GM23338 (cell line): Measurements from ENCODE around the gene TEX29. TPM values are rescaled to one million over a fixed set of nuclear protein-coding genes. Genes with fewer than 3 reads are reported as not detected.

ENCODE experiments used
- ATAC-seq: fragments of 200-7000 bp; cut with Tn5 transposase; 3 replicates; pipeline ENCODE4 v1.9.1; 2020
- DNase-seq: peaks from one replicate; pipeline ENCODE4 v3.0.0-alpha.2; 2015; ENCODE audit warnings: low spot score
- H2AFZ ChIP-seq: fragments of 200-600 bp; sonication (generic); 2 replicates; pipeline ENCODE4 v1.8.0; 2016; ENCODE audit warnings: antibody characterized with exemption, mild to moderate bottlenecking, moderate library complexity
- H3F3A ChIP-seq: fragments of 200-600 bp; sonication (generic); replicated peaks from 2 replicates; pipeline ENCODE4 v1.8.0; 2017; ENCODE audit warnings: antibody characterized with exemption, mixed run types, low read depth
- H3K27ac ChIP-seq: fragments of 200-600 bp; sonication (generic); 2 replicates; pipeline ENCODE4 v1.6.1; 2016; ENCODE audit warnings: low read depth
- H3K27me3 ChIP-seq: fragments of 200-600 bp; sonication (generic); 2 replicates; pipeline ENCODE4 v1.8.0; 2016; ENCODE audit warnings: mild to moderate bottlenecking, mixed run types, moderate library complexity; ENCODE audit not compliant: insufficient read depth
- H3K36me3 ChIP-seq: fragments of 200-600 bp; sonication (generic); 2 replicates; pipeline ENCODE4 v1.8.0; 2016; ENCODE audit warnings: mild to moderate bottlenecking; ENCODE audit not compliant: insufficient read depth
- H3K4me1 ChIP-seq: fragments of 200-600 bp; sonication (generic); 2 replicates; pipeline ENCODE4 v1.8.0; 2016; ENCODE audit warnings: mild to moderate bottlenecking, moderate library complexity; ENCODE audit not compliant: insufficient read depth
- H3K4me2 ChIP-seq: fragments of 200-600 bp; sonication (generic); 2 replicates; pipeline ENCODE4 v1.7.1; 2017; ENCODE audit warnings: mixed run types
- H3K4me3 ChIP-seq: fragments of 200-600 bp; sonication (generic); 2 replicates; pipeline ENCODE4 v1.6.1; 2016; ENCODE audit warnings: mixed run types
- H3K79me2 ChIP-seq: fragments of 200-600 bp; sonication (generic); replicated peaks from 2 replicates; pipeline ENCODE4 v1.8.0; 2017; ENCODE audit warnings: mild to moderate bottlenecking; ENCODE audit not compliant: insufficient read depth
- H3K9me2 ChIP-seq: fragments of 200-600 bp; sonication (generic); 2 replicates; pipeline ENCODE4 v1.8.0; 2017; ENCODE audit not compliant: insufficient read depth
- H4K20me1 ChIP-seq: fragments of 200-600 bp; sonication (generic); replicated peaks from 2 replicates; pipeline ENCODE4 v1.8.0; 2017; ENCODE audit warnings: mild to moderate bottlenecking; ENCODE audit not compliant: insufficient read depth
- H3K27ac Mint-ChIP-seq: 2 replicates; pipeline ENCODE4 v1.8.0; 2020; ENCODE audit warnings: inconsistent platforms, mild to moderate bottlenecking, moderate library complexity, mixed read lengths
- H3K27me3 Mint-ChIP-seq: 3 replicates; pipeline ENCODE4 v1.8.0; 2022; ENCODE audit warnings: low read depth, mild to moderate bottlenecking, moderate library complexity, mixed read lengths, inconsistent platforms; ENCODE audit not compliant: insufficient read depth, poor library complexity
- H3K36me3 Mint-ChIP-seq: 3 replicates; pipeline ENCODE4 v1.8.0; 2021; ENCODE audit warnings: low read depth, mild to moderate bottlenecking, inconsistent platforms, moderate library complexity, mixed read lengths
- H3K4me1 Mint-ChIP-seq: 3 replicates; pipeline ENCODE4 v1.8.0; 2020; ENCODE audit warnings: mild to moderate bottlenecking, inconsistent platforms, mixed read lengths
- H3K4me3 Mint-ChIP-seq: 3 replicates; pipeline ENCODE4 v1.8.0; 2021; ENCODE audit warnings: moderate library complexity, mild to moderate bottlenecking, inconsistent platforms, mixed read lengths
- H3K9me3 Mint-ChIP-seq: 3 replicates; pipeline ENCODE4 v1.8.0; 2020; ENCODE audit warnings: moderate library complexity, mild to moderate bottlenecking, inconsistent platforms, mixed read lengths
- CREB1 ChIP-seq: fragments of 250-450 bp; sonication (Bioruptor Pico); IDR thresholded peaks from 2 replicates; pipeline ENCODE4 v1.5.0; 2020; ENCODE audit warnings: low read depth, mild to moderate bottlenecking, moderate library complexity
- EZH2 ChIP-seq: fragments of 200-600 bp; sonication (generic); IDR thresholded peaks from one replicate; pipeline ENCODE4 v1.8.0; 2017; ENCODE audit warnings: antibody characterized with exemption, mild to moderate bottlenecking, low read depth; ENCODE audit not compliant: unreplicated experiment
- EZH2phosphoT487 ChIP-seq: fragments of 200-600 bp; sonication (generic); IDR thresholded peaks from one replicate; pipeline ENCODE4 v1.8.1; 2018; ENCODE audit warnings: antibody characterized with exemption; ENCODE audit not compliant: unreplicated experiment
- JUNB ChIP-seq: IDR thresholded peaks from one replicate; pipeline ENCODE4 v1.6.1; 2016; ENCODE audit warnings: antibody characterized with exemption; ENCODE audit not compliant: unreplicated experiment
- POLR2AphosphoS5 ChIP-seq: IDR thresholded peaks from 2 replicates; pipeline ENCODE4 v1.6.1; 2016; ENCODE audit warnings: antibody characterized with exemption, low read depth
- STAT1 ChIP-seq: IDR thresholded peaks from one replicate; pipeline ENCODE4 v1.6.1; 2016; ENCODE audit warnings: antibody characterized with exemption; ENCODE audit not compliant: unreplicated experiment
- polyA plus RNA-seq: library from polyadenylated mRNA; unstranded; fragments of >200 nt; fragmentation: Nextera tagmentation; extraction: Ambion mirVana; gene quantifications from 2 replicates; pipeline ENCODE4 v1.2.1, GENCODE V29; 2016
- total RNA-seq: library from RNA; depleted of rRNA; stranded (reverse); fragments of >200 nt; shearing (Covaris generic); gene quantifications from 2 replicates; pipeline ENCODE4 v1.2.3, GENCODE V29; 2014
- TF ChIP-seq, protein P1 (sequence below): fragments of 250-450 bp; sonication (Bioruptor Pico); IDR thresholded peaks from 2 replicates; pipeline ENCODE4 v1.5.0; 2020; ENCODE audit warnings: mild to moderate bottlenecking, moderate library complexity
- TF ChIP-seq, protein P2 (sequence below): IDR thresholded peaks from 2 replicates; pipeline ENCODE4 v1.6.1; 2016; ENCODE audit warnings: antibody characterized with exemption
- TF ChIP-seq, protein P3 (sequence below), 2 experiments: fragments of 200-600 bp in 1 of 2; sonication (generic) in 1 of 2; conservative IDR thresholded peaks; 2 replicates each; pipeline versions ENCODE4 v1.5.1 to v1.6.1; 2016 to 2017; ENCODE audit warnings: antibody characterized with exemption in 2 of 2, low read depth in 2 of 2, mild to moderate bottlenecking in 2 of 2, moderate library complexity in 1 of 2
- TF ChIP-seq, protein P4 (sequence below): IDR thresholded peaks from one replicate; pipeline ENCODE4 v1.6.1; 2018; ENCODE audit warnings: antibody characterized with exemption; ENCODE audit not compliant: unreplicated experiment

TEX29 gene
- total and polyA plus RNA-seq, 2 experiments from 2014 or later: 0.31 TPM; not detected in 1

DNA sequence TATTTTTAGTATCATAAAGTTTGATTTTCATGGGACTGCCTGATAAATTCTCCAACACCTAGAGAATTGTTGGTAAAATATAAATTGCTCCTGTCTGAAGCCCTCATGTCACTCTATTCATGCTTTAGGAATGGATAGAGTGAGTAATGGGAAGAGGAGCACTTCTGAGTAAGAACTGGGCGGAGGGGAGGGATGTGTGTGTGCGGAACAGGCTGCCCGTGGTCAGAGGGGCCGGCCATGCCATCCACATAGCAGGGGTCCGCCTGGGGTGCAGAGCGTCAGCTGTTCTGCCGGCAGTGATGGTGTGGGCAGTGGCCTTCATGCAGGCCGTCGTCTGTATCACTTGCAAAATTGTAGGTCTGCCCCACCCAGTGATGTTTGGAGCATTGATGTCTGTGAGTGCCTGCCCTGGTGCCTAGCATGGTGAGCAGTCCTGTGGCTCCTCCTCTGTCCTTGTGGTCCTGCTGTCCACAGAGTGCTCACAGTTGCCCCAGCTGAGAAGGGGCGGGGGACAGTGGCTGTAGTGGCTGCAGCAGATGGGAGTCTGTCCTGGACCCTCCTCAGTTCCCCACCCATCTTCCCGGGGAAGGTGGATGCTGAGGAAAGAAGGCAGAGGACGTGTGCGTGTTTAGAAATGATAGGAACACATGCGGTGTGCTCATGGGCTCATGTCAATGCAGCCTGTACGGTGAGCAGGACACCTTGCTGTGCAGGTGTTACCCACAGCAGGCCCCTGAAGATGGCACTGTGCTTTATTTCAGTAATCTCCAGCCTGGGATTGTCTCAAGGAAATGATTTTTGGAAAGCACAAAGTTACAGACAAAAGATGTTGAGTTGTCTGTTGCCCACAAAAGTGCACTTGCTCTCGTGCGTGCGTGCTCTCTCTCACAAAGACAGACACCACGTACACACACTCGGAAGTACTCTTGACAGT, 49.4 kb upstream of the TEX29 start (continued):
- TF ChIP-seq, protein P1, sequence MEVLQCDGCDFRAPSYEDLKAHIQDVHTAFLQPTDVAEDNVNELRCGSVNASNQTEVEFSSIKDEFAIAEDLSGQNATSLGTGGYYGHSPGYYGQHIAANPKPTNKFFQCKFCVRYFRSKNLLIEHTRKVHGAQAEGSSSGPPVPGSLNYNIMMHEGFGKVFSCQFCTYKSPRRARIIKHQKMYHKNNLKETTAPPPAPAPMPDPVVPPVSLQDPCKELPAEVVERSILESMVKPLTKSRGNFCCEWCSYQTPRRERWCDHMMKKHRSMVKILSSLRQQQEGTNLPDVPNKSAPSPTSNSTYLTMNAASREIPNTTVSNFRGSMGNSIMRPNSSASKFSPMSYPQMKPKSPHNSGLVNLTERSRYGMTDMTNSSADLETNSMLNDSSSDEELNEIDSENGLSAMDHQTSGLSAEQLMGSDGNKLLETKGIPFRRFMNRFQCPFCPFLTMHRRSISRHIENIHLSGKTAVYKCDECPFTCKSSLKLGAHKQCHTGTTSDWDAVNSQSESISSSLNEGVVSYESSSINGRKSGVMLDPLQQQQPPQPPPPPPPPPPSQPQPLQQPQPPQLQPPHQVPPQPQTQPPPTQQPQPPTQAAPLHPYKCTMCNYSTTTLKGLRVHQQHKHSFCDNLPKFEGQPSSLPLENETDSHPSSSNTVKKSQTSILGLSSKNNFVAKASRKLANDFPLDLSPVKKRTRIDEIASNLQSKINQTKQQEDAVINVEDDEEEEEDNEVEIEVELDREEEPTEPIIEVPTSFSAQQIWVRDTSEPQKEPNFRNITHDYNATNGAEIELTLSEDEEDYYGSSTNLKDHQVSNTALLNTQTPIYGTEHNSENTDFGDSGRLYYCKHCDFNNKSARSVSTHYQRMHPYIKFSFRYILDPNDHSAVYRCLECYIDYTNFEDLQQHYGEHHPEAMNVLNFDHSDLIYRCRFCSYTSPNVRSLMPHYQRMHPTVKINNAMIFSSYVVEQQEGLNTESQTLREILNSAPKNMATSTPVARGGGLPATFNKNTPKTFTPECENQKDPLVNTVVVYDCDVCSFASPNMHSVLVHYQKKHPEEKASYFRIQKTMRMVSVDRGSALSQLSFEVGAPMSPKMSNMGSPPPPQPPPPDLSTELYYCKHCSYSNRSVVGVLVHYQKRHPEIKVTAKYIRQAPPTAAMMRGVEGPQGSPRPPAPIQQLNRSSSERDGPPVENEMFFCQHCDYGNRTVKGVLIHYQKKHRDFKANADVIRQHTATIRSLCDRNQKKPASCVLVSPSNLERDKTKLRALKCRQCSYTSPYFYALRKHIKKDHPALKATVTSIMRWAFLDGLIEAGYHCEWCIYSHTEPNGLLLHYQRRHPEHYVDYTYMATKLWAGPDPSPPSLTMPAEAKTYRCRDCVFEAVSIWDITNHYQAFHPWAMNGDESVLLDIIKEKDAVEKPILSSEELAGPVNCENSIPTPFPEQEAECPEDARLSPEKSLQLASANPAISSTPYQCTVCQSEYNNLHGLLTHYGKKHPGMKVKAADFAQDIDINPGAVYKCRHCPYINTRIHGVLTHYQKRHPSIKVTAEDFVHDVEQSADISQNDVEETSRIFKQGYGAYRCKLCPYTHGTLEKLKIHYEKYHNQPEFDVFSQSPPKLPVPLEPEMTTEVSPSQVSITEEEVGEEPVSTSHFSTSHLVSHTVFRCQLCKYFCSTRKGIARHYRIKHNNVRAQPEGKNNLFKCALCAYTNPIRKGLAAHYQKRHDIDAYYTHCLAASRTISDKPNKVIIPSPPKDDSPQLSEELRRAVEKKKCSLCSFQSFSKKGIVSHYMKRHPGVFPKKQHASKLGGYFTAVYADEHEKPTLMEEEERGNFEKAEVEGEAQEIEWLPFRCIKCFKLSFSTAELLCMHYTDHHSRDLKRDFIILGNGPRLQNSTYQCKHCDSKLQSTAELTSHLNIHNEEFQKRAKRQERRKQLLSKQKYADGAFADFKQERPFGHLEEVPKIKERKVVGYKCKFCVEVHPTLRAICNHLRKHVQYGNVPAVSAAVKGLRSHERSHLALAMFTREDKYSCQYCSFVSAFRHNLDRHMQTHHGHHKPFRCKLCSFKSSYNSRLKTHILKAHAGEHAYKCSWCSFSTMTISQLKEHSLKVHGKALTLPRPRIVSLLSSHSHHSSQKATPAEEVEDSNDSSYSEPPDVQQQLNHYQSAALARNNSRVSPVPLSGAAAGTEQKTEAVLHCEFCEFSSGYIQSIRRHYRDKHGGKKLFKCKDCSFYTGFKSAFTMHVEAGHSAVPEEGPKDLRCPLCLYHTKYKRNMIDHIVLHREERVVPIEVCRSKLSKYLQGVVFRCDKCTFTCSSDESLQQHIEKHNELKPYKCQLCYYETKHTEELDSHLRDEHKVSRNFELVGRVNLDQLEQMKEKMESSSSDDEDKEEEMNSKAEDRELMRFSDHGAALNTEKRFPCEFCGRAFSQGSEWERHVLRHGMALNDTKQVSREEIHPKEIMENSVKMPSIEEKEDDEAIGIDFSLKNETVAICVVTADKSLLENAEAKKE (CRISPR knock-in tag): no peak
- TF ChIP-seq EZH2phosphoT487 (no peak), POLR2AphosphoS5 (no peak)
- TF ChIP-seq, protein P2, sequence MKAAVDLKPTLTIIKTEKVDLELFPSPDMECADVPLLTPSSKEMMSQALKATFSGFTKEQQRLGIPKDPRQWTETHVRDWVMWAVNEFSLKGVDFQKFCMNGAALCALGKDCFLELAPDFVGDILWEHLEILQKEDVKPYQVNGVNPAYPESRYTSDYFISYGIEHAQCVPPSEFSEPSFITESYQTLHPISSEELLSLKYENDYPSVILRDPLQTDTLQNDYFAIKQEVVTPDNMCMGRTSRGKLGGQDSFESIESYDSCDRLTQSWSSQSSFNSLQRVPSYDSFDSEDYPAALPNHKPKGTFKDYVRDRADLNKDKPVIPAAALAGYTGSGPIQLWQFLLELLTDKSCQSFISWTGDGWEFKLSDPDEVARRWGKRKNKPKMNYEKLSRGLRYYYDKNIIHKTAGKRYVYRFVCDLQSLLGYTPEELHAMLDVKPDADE: no peak

DNA sequence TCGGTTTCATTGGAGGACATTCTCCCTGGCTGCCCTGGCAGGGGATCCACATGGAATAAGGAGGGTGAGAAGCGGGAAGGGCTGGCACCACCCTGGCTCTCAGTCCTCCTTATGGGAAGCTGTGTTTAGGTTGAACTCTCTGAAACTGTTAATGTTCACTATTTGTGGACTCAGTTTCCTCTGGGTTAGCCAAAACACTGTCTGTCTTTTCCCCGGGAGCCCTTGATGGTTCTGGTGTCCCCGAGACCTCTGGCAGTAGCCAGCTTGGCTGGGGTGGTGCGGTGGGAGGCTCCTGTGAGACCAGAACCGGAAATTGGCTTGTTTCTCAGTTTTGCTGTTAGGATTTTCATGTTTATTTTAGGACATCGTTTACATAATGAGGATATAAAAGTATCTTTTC, 48.3 kb upstream of the TEX29 start:
- Mint-ChIP-seq H3K36me3 (peaks cover 29% of the 10 kb centered on the region), H3K9me3 (no peaks in the 10 kb centered on the region), H3K4me1 (no peaks in the 10 kb centered on the region), H3K27ac (no peak overlapping the region), H3K27me3 (no peaks in the 10 kb centered on the region), H3K4me3 (no peak overlapping the region)
- Histone ChIP-seq H3K4me2 (no peak overlapping the region), H3K79me2 (peaks cover 10% of the 10 kb centered on the region), H3K4me3 (no peak overlapping the region), H3K4me1 (no peaks in the 10 kb centered on the region), H3K9me2 (no peaks in the 10 kb centered on the region), H3K27ac (no peak overlapping the region), H4K20me1 (peaks cover 4% of the 10 kb centered on the region), H2AFZ (no peak overlapping the region), H3K27me3 (no peaks in the 10 kb centered on the region), H3F3A (no peaks in the 10 kb centered on the region), H3K36me3 (peaks cover 15% of the 10 kb centered on the region)
- ATAC-seq: no peak
- no peak for DNase-seq
- TF ChIP-seq, protein P3, sequence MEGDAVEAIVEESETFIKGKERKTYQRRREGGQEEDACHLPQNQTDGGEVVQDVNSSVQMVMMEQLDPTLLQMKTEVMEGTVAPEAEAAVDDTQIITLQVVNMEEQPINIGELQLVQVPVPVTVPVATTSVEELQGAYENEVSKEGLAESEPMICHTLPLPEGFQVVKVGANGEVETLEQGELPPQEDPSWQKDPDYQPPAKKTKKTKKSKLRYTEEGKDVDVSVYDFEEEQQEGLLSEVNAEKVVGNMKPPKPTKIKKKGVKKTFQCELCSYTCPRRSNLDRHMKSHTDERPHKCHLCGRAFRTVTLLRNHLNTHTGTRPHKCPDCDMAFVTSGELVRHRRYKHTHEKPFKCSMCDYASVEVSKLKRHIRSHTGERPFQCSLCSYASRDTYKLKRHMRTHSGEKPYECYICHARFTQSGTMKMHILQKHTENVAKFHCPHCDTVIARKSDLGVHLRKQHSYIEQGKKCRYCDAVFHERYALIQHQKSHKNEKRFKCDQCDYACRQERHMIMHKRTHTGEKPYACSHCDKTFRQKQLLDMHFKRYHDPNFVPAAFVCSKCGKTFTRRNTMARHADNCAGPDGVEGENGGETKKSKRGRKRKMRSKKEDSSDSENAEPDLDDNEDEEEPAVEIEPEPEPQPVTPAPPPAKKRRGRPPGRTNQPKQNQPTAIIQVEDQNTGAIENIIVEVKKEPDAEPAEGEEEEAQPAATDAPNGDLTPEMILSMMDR (conservative IDR thresholded peaks at IDR 0.05; ENCODE audit: low read depth in 2 of 2): no peak
- TF ChIP-seq STAT1: no peak
- TF ChIP-seq JUNB: no peak
- TF ChIP-seq CREB1: no peak
- TF ChIP-seq, protein P4, sequence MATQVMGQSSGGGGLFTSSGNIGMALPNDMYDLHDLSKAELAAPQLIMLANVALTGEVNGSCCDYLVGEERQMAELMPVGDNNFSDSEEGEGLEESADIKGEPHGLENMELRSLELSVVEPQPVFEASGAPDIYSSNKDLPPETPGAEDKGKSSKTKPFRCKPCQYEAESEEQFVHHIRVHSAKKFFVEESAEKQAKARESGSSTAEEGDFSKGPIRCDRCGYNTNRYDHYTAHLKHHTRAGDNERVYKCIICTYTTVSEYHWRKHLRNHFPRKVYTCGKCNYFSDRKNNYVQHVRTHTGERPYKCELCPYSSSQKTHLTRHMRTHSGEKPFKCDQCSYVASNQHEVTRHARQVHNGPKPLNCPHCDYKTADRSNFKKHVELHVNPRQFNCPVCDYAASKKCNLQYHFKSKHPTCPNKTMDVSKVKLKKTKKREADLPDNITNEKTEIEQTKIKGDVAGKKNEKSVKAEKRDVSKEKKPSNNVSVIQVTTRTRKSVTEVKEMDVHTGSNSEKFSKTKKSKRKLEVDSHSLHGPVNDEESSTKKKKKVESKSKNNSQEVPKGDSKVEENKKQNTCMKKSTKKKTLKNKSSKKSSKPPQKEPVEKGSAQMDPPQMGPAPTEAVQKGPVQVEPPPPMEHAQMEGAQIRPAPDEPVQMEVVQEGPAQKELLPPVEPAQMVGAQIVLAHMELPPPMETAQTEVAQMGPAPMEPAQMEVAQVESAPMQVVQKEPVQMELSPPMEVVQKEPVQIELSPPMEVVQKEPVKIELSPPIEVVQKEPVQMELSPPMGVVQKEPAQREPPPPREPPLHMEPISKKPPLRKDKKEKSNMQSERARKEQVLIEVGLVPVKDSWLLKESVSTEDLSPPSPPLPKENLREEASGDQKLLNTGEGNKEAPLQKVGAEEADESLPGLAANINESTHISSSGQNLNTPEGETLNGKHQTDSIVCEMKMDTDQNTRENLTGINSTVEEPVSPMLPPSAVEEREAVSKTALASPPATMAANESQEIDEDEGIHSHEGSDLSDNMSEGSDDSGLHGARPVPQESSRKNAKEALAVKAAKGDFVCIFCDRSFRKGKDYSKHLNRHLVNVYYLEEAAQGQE: no peak
- TF ChIP-seq EZH2: no peak
- no peak for TF ChIP-seq EZH2phosphoT487
